GM12875 (cell line): ENCODE data around the gene FYTTD1.

Experiments used
- H3K4me3 ChIP-seq: one replicate; pipeline ENCODE4 v1.5.1; 2011; ENCODE audit warnings: low read depth, low read length, control low read depth
- TF ChIP-seq, protein P1 (sequence below): IDR thresholded peaks from 2 replicates; pipeline ENCODE4 v1.5.1; 2011; ENCODE audit warnings: low read depth, mild to moderate bottlenecking, control low read depth, inconsistent platforms, low read length, moderate library complexity, borderline replicate concordance; ENCODE audit not compliant: insufficient read depth

FYTTD1 gene

GRCh38 chr3:197802779-197803459, 53.2 kb downstream of the FYTTD1 start:
- H3K4me3 ChIP-seq = no peak overlapping the region
- TF ChIP-seq, protein P1, sequence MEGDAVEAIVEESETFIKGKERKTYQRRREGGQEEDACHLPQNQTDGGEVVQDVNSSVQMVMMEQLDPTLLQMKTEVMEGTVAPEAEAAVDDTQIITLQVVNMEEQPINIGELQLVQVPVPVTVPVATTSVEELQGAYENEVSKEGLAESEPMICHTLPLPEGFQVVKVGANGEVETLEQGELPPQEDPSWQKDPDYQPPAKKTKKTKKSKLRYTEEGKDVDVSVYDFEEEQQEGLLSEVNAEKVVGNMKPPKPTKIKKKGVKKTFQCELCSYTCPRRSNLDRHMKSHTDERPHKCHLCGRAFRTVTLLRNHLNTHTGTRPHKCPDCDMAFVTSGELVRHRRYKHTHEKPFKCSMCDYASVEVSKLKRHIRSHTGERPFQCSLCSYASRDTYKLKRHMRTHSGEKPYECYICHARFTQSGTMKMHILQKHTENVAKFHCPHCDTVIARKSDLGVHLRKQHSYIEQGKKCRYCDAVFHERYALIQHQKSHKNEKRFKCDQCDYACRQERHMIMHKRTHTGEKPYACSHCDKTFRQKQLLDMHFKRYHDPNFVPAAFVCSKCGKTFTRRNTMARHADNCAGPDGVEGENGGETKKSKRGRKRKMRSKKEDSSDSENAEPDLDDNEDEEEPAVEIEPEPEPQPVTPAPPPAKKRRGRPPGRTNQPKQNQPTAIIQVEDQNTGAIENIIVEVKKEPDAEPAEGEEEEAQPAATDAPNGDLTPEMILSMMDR = no peak

GRCh38 chr3:197804511-197804910, 54.8 kb downstream of the FYTTD1 start:
- TF ChIP-seq, protein P1 = no peak
- no peak overlapping the region for H3K4me3 ChIP-seq

DNA sequence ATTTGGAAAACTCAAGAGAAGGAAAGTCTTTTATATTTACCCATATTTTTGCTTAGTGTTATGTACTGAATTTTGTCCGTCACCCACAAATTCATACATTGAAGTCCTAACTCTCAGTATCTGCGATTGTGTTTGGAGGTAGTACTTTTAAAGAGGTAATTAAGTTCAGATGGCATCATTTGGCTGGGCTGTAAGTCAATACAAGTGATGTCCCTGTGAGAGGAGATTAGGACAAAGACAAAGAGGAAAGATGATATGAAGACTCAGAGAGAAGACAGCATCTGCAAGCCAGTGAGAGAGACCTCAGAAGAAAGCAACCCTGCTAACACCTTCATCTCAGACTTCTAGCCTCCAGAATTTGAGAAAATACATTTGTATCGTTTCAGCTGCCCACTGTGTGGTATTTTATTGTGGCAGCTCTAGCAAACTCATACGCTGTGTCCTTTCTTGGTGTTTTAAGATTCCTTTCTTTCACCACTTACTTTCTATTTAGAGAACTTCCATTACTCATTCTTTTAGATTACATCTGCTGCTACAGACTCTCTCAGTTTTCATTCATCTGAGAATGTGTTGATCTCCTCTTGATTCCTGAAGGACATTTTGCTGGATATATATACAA, 58.4 kb downstream of the FYTTD1 start:
- TF ChIP-seq, protein P1 = no peak
- H3K4me3 ChIP-seq = no peak overlapping the region

DNA sequence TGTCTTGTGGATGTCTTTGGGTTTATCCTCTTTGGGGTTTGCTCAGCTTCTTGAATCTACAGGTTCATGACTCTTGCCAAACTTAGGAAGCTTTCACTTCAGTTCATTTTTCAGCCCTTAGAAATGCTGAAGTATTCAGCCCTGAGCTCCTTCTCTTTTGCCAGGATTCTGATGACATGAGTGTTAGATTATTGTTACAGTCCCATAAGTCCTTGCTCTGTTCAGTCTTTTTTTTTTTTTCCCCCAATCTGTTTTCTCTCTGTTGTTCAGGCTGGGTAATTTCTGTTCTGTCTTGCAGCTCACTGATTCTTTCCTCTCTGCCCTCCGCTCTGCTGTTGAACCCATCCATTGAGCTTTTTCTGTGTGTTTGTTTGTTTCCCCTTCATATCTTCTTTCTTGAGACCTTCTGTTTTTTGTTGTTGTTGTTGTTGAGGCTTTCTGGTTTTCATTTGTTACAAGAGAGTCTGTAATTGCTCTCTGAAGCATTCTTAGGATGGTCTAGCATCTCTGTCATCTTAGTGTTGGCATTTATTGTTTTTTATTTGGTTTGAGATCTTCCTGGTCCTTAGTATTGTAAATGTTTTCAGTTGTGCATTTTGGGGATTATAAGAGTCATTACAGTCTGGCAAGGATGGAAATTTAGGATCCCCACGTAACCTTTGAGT, 59.8 kb downstream of the FYTTD1 start:
- TF ChIP-seq, protein P1 = no peak
- no peak overlapping the region for H3K4me3 ChIP-seq

DNA sequence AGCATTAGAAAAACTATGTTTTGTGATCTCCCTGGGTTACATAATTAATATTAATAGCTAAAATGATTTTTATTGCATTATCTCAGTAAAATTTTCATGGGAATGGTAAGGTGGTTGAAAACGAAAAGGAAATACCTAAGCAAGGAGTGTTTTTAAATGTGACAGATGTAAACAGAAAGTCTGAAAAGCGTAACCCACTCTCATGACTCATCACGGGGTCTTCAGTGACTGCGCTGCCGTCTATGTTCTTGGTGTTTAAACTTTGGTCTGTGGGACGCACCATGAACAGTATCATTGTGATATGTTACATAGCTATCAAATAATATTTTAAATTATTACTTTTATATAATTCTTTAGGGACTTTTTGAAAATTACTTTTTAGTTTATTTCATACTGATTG, 61.2 kb downstream of the FYTTD1 start:
- TF ChIP-seq, protein P1 = no peak
- no peak overlapping the region for H3K4me3 ChIP-seq

DNA sequence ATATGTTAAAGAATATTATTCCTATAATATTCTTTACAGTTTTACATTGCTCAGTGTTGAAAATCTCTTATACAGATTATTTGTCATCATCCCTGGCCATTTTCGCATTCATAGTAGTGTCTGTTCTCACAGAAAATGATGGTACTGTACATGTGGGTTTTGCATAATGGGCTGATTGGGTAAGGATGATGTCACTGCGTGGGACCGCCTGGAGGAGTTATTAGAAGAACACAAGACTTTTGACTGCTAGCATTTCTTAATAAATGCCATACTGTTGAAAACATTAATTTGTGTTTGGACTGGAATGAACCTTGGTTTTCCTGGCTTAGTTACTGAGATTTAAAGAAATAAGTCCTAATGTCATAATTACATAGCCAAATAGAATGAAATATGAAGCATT, 61.7 kb downstream of the FYTTD1 start:
- TF ChIP-seq, protein P1 = no peak
- H3K4me3 ChIP-seq = no peak overlapping the region
